K562 (cell line): ENCODE data around the gene MARCHF9. TPM values are rescaled to one million over a fixed set of nuclear protein-coding genes. Genes with fewer than 3 reads are reported as not detected.

Source experiments
- ARNT ChIP-seq, 2 experiments: fragments of 450-650 bp; IDR thresholded peaks; 2 replicates each; pipeline ENCODE4 v1.6.1; 2016; ENCODE audit warnings: mild to moderate bottlenecking in 1 of 2
- CHD4 ChIP-seq: fragments of 200-600 bp; sonication (generic); IDR thresholded peaks from 3 replicates; pipeline ENCODE4 v1.6.1; 2012; ENCODE audit warnings: low read depth, mild to moderate bottlenecking, mixed read lengths, low read length, inconsistent platforms; ENCODE audit not compliant: insufficient read depth, insufficient replicate concordance, poor library complexity, severe bottlenecking
- CREBBP ChIP-seq: IDR thresholded peaks from one replicate; pipeline ENCODE4 v1.6.1; 2012; ENCODE audit warnings: low read depth, mild to moderate bottlenecking, control low read depth, inconsistent platforms, low read length
- ESRRA ChIP-seq: fragments of 450-650 bp; IDR thresholded peaks from 2 replicates; pipeline ENCODE4 v1.6.1; 2014; ENCODE audit warnings: low read depth, mild to moderate bottlenecking, moderate library complexity, borderline replicate concordance
- JUN ChIP-seq, 2 experiments: sonication (generic) in 1 of 2; formaldehyde crosslinking in 1 of 2; IDR thresholded peaks; 2 replicates each; pipeline versions ENCODE4 v1.6.1 to v1.8.0; 2012 to 2022; ENCODE audit warnings: borderline replicate concordance in 2 of 2, mild to moderate bottlenecking in 2 of 2, improper control_type of control experiment in 1 of 2, low read depth in 1 of 2, low read length in 1 of 2, missing genetic modification reagents in 1 of 2
- KDM1A ChIP-seq, 2 experiments: fragments of 450-650 bp; IDR thresholded peaks; 2 replicates each; pipeline ENCODE4 v1.6.1; 2016; ENCODE audit warnings: mild to moderate bottlenecking in 2 of 2
- MBD2 ChIP-seq: sonication (generic); IDR thresholded peaks from 2 replicates; pipeline ENCODE4 v1.6.1; 2016; ENCODE audit warnings: low read depth, borderline replicate concordance
- MEF2A ChIP-seq: IDR thresholded peaks from 2 replicates; pipeline ENCODE4 v1.6.1; 2011; ENCODE audit warnings: low read depth, mild to moderate bottlenecking, low read length, moderate library complexity; ENCODE audit not compliant: control insufficient read depth
- NBN ChIP-seq: fragments of 450-650 bp; IDR thresholded peaks from 2 replicates; pipeline ENCODE4 v1.6.1; 2016; ENCODE audit warnings: low read depth, mild to moderate bottlenecking
- NCOA4 ChIP-seq: fragments of 450-650 bp; IDR thresholded peaks from 2 replicates; pipeline ENCODE4 v1.6.1; 2018; ENCODE audit warnings: mild to moderate bottlenecking; ENCODE audit not compliant: partially characterized antibody
- NRF1 ChIP-seq, 2 experiments: fragments of 450-650 bp; IDR thresholded peaks in 1 of 2; conservative IDR thresholded peaks in 1 of 2; 2 replicates each; pipeline ENCODE4 v1.6.1; 2014; ENCODE audit warnings: mild to moderate bottlenecking in 2 of 2
- PPARD ChIP-seq: fragments of 250-450 bp; sonication (Bioruptor Pico); IDR thresholded peaks from 2 replicates; pipeline ENCODE4 v1.8.0; 2022; ENCODE audit warnings: inconsistent platforms, mild to moderate bottlenecking, moderate library complexity
- RBFOX2 ChIP-seq: fragments of 200-400 bp; formaldehyde crosslinking; IDR thresholded peaks from 2 replicates; pipeline ENCODE4 v1.6.1; 2017; ENCODE audit warnings: low read depth, mild to moderate bottlenecking, low read length, moderate library complexity
- TBP ChIP-seq: optimal IDR thresholded peaks from 2 replicates; pipeline ENCODE3; 2011; ENCODE audit warnings: low read depth, low read length, improper control_type of control experiment
- TCF7 ChIP-seq: sonication (generic); IDR thresholded peaks from 2 replicates; pipeline ENCODE4 v1.6.1; 2016; ENCODE audit warnings: antibody characterized with exemption, borderline replicate concordance
- YY1 ChIP-seq, 3 experiments: IDR thresholded peaks; 2 replicates each; pipeline ENCODE4 v1.6.1; 2011; ENCODE audit warnings: low read length in 2 of 3, mild to moderate bottlenecking in 2 of 3, moderate library complexity in 2 of 3, borderline replicate concordance in 1 of 3, control low read depth in 1 of 3, low read depth in 1 of 3; ENCODE audit not compliant: insufficient read depth in 3 of 3, insufficient replicate concordance in 2 of 3, control insufficient read depth in 1 of 3, insufficient read length in 1 of 3; ENCODE audit errors: extremely low read depth in 1 of 3
- ZNF24 ChIP-seq: fragments of 450-650 bp; IDR thresholded peaks from 2 replicates; pipeline ENCODE4 v1.6.1; 2016
- ZNF316 ChIP-seq: fragments of 450-650 bp; IDR thresholded peaks from 2 replicates; pipeline ENCODE4 v1.6.1; 2016
- ZNF589 ChIP-seq: fragments of 200-800 bp; sonication (Bioruptor generic); IDR thresholded peaks from 2 replicates; pipeline ENCODE4 v1.6.1; 2016; ENCODE audit warnings: low read depth, missing genetic modification characterization, missing compliant biosample characterization
- polyA plus RNA-seq, 8 experiments: library from polyadenylated mRNA; depleted of rRNA in 4 of 8; stranded (reverse) in 5 of 8; unstranded in 3 of 8; fragments of >200 nt; fragmentation: Nextera tagmentation in 2 of 8; fragmentation: Illumina TruSeq in 1 of 8; extraction: Ambion mirVana in 2 of 8; extraction: Trizol in 1 of 8; gene quantifications; 2 replicates each; pipeline versions ENCODE4 v1.2.1 to v1.2.3, GENCODE V29; 2011 to 2014; ENCODE audit warnings: inconsistent platforms in 1 of 8, missing spikeins in 1 of 8
- total RNA-seq, 7 experiments: library from RNA; depleted of rRNA in 6 of 7; stranded (reverse); fragments of >200 nt in 6 of 7; fragmentation: Illumina TruSeq in 2 of 7; extraction: Trizol in 2 of 7; gene quantifications; 2 replicates each; pipeline versions ENCODE4 v1.2.1 to v1.2.3, GENCODE V29; 2011 to 2021; ENCODE audit warnings: low replicate concordance in 1 of 7
- TF ChIP-seq, protein P1 (sequence below): fragments of 150-350 bp; IDR thresholded peaks from 2 replicates; pipeline ENCODE4 v1.6.1; 2014; ENCODE audit warnings: low read depth, mild to moderate bottlenecking, low read length, borderline replicate concordance
- TF ChIP-seq, protein P2 (sequence below), 3 experiments: fragments of 200-800 bp in 1 of 3; sonication (Bioruptor generic) in 1 of 3; sonication (generic) in 1 of 3; formaldehyde crosslinking in 1 of 3; IDR thresholded peaks; 2 replicates each; pipeline versions ENCODE4 v1.6.1 to v1.8.0; 2016 to 2022; ENCODE audit warnings: mild to moderate bottlenecking in 2 of 3, missing compliant biosample characterization in 2 of 3, missing genetic modification characterization in 2 of 3, missing genetic modification reagents in 1 of 3

The MARCHF9 gene
- total and polyA plus RNA-seq, 9 of the 15 experiments (the other 6 are each of a cell fraction or from before 2014, with no cell fraction given): 0.80 to 12.4 (median 6.2) TPM

DNA sequence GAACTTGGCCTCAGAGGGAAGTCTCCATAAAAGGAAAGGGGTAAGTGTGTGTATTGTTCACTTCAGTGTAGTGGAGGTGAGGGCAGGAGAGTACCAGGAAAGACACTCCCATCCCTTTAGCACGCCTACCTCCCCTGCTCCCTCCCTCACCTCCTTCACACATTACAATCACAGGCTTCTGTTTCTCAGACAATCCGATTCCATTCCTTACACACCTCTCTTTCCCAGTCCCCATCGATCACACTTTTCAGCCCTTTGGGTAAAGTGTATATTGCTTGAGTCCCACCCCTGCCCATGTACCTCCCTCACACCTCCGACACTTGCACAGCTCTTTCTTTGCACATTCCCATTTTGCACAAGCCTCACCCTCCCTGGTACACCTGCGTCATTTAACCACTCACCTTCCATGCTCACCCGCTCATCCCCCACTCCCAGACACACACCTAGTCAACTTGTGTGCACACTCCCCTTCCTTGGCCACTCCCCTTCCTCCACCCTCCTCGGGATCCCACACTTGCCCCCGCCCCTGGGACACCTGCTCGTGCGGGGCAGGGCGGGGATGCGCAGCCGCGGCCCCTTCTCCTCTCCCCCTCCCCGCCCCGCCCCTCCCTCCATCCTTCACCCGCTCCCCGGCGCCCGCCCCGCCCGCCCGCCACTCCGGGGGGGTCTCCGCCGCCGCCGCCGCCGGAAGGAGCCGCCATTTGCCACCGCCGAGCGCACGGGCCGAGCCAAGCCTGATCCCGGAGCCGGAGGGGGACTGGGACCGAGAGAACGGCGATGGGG is at the start of gene MARCHF9 (continued):
- TF ChIP-seq, protein P1, sequence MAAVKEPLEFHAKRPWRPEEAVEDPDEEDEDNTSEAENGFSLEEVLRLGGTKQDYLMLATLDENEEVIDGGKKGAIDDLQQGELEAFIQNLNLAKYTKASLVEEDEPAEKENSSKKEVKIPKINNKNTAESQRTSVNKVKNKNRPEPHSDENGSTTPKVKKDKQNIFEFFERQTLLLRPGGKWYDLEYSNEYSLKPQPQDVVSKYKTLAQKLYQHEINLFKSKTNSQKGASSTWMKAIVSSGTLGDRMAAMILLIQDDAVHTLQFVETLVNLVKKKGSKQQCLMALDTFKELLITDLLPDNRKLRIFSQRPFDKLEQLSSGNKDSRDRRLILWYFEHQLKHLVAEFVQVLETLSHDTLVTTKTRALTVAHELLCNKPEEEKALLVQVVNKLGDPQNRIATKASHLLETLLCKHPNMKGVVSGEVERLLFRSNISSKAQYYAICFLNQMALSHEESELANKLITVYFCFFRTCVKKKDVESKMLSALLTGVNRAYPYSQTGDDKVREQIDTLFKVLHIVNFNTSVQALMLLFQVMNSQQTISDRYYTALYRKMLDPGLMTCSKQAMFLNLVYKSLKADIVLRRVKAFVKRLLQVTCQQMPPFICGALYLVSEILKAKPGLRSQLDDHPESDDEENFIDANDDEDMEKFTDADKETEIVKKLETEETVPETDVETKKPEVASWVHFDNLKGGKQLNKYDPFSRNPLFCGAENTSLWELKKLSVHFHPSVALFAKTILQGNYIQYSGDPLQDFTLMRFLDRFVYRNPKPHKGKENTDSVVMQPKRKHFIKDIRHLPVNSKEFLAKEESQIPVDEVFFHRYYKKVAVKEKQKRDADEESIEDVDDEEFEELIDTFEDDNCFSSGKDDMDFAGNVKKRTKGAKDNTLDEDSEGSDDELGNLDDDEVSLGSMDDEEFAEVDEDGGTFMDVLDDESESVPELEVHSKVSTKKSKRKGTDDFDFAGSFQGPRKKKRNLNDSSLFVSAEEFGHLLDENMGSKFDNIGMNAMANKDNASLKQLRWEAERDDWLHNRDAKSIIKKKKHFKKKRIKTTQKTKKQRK: no peak
- TF ChIP-seq NRF1 (conservative IDR thresholded peaks at IDR 0.05 in 1 of 2, IDR thresholded peaks at IDR 0.05 in 1 of 2) (peak; percentile 82 to 84), CREBBP (no peak), JUN (IDR thresholded peaks at IDR 0.05; ENCODE audit: borderline replicate concordance, low read depth, low read length) (no peak), JUN (CRISPR knock-in tag; IDR thresholded peaks at IDR 0.05; ENCODE audit: borderline replicate concordance) (no peak), ZNF589 (CRISPR knock-in tag) (no peak), TBP (no peak), RBFOX2 (no peak; the same call in 1 of the 2 replicates), PPARD (CRISPR knock-in tag) (no peak), CHD4 (no peak), KDM1A (IDR thresholded peaks at IDR 0.05) (peak in 1 of 2 experiments; percentile 64; a peak in 1 of 4 replicates), MEF2A (no peak), MBD2 (no peak), NBN (0 out of 2 replicates have a peak, but pooled peaks have one; percentile 23), NCOA4 (no peak), ARNT (IDR thresholded peaks at IDR 0.05) (no peak), ZNF24 (no peak), ZNF316 (no peak), YY1 (IDR thresholded peaks at IDR 0.05; ENCODE audit: borderline replicate concordance in 1 of 3, control insufficient read depth in 1 of 3, extremely low read depth in 1 of 3, insufficient read depth in 3 of 3, insufficient read length in 1 of 3, insufficient replicate concordance in 2 of 3, low read depth in 1 of 3, low read length in 2 of 3) (peak in 2 of 3 experiments; percentile 67 to 79), TCF7 (no peak), ESRRA (no peak)
- TF ChIP-seq, protein P2, sequence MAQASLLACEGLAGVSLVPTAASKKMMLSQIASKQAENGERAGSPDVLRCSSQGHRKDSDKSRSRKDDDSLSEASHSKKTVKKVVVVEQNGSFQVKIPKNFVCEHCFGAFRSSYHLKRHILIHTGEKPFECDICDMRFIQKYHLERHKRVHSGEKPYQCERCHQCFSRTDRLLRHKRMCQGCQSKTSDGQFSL (CRISPR knock-in tag; IDR thresholded peaks at IDR 0.05): no peak
- TF ChIP-seq, protein P2 (tag; IDR thresholded peaks at IDR 0.05): 0 out of 4 replicates have a peak, but pooled peaks of 1 of the 2 experiments have one; percentile 13
